Measurements from ENCODE around the gene LTB. TPM values are rescaled to one million over a fixed set of nuclear protein-coding genes. Genes with fewer than 3 reads are reported as not detected.

LTB gene
- total RNA-seq, 1 experiment from 2014 or later, result not detected

DNA sequence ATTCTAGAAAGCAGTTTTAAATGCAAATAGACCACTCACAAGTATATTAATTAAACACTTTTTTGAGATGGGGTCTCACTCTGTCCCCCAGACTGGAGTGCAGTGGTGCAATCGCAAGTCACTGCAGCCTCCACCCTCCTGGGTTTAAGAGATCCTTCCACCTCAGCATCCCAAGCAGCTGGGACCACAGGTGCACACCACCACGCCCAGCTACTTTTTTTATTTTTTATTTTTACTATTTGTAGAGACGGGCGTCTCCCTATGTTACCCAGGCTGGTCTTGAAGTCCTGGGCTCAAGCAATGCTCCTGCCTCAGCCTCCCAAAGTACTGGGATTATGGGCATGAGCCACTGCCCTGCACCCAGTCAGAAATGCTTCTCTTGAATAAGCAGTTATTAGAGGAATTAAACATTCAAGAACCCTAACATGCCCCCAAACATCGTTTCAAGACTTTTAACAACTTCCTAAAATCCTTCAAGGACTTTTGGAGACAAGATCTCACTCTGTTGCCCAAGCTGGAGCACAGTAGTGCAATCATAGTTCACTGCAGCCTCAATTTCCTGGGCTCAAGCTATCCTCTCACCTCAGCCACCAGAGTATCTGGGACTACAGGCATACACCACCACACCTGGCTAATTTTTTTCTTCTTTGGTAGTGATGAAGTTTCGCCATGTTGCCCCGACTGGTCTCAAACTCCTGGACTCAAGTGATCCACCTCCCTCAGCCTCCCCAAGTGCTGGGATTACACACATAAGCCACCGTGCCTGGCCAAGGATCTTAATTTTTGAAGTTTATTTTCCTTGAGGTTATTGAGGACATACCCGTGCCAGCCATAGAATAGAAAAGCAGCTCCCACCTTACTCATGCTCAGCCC lies 50.2 kb downstream of the LTB start:
- DNase-seq (ENCODE audit: low spot score), result no peak

DNA sequence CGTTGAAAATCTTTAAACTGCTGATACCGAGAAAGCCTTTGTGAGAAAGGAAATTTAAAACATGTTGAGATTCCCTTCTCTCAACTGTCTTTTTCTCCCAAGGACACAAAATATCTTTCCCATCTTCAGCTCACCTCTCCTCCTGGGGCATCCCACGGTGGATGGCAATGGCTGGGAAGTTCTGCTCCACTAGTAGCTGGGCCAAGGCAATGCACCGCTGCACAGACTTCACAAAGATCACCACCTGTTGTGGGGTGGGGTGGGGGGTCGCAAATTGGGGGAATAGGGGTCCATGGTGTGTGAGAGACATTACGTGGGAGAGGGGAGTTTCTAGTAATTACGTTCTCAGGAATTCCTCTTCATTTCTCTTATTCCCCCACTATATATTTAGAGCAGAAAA lies 51.1 kb downstream of the LTB start:
- no peak for DNase-seq (ENCODE audit: low spot score)

GRCh38 chr6:31530659-31531058 lies 51.6 kb downstream of the LTB start:
- no peak for DNase-seq (ENCODE audit: low spot score)

Other genes starting within 250 kb of the LTB start
- gene HLA-B, start 225.2 kb downstream of the LTB start, total RNA-seq (2014; rRNA removed; shearing (Covaris generic)), result 512 and 677 TPM in 2 replicates
- gene MICA, start 178.8 kb downstream of the LTB start, total RNA-seq (2014; rRNA removed; shearing (Covaris generic)), result 65.8 and 75.4 TPM in 2 replicates
- gene MICB, start 84.3 kb downstream of the LTB start, total RNA-seq (2014; rRNA removed; shearing (Covaris generic)), result 12.2 and 14.5 TPM in 2 replicates
- gene MCCD1, start 53.5 kb downstream of the LTB start, total RNA-seq (2014; rRNA removed; shearing (Covaris generic)), result not detected in 2 replicates
- 580 and 595 TPM in 2 replicates for gene DDX39B, start 40.4 kb downstream of the LTB start, total RNA-seq (2014; rRNA removed; shearing (Covaris generic))
- gene ATP6V1G2, start 35.8 kb downstream of the LTB start, total RNA-seq (2014; rRNA removed; shearing (Covaris generic)), result 0.60 TPM in 1 of 2 replicates, not detected in the other
- gene NFKBIL1, start 34.8 kb downstream of the LTB start, total RNA-seq (2014; rRNA removed; shearing (Covaris generic)), result 12.9 and 13.6 TPM in 2 replicates
- gene LTA, start 10.1 kb downstream of the LTB start, total RNA-seq (2014; rRNA removed; shearing (Covaris generic)), result not detected in 2 replicates
- not detected in 2 replicates for gene TNF, start 6.9 kb downstream of the LTB start, total RNA-seq (2014; rRNA removed; shearing (Covaris generic))
- gene LST1, start 3.9 kb upstream of the LTB start, total RNA-seq (2014; rRNA removed; shearing (Covaris generic)), result not detected in 2 replicates
- not detected in 2 replicates for gene NCR3, start 10.6 kb upstream of the LTB start, total RNA-seq (2014; rRNA removed; shearing (Covaris generic))
- gene AIF1, start 32.8 kb upstream of the LTB start, total RNA-seq (2014; rRNA removed; shearing (Covaris generic)), result not detected in 2 replicates
- gene PRRC2A, start 38.3 kb upstream of the LTB start, total RNA-seq (2014; rRNA removed; shearing (Covaris generic)), result 26.2 and 36.1 TPM in 2 replicates
- gene BAG6, start 70.2 kb upstream of the LTB start, total RNA-seq (2014; rRNA removed; shearing (Covaris generic)), result 122 and 138 TPM in 2 replicates
- 0.91 and 1.1 TPM in 2 replicates for gene APOM, start 73.5 kb upstream of the LTB start, total RNA-seq (2014; rRNA removed; shearing (Covaris generic))
- gene C6orf47, start 78.4 kb upstream of the LTB start, total RNA-seq (2014; rRNA removed; shearing (Covaris generic)), result 19.3 and 20.8 TPM in 2 replicates
- 13.4 and 15.9 TPM in 2 replicates for gene GPANK1, start 82.6 kb upstream of the LTB start, total RNA-seq (2014; rRNA removed; shearing (Covaris generic))
- gene CSNK2B, start 83.7 kb upstream of the LTB start, total RNA-seq (2014; rRNA removed; shearing (Covaris generic)), result 443 and 553 TPM in 2 replicates
- not detected in 2 replicates for gene LY6G5B, start 87.6 kb upstream of the LTB start, total RNA-seq (2014; rRNA removed; shearing (Covaris generic))
- 0.97 TPM in 1 of 2 replicates, not detected in the other for gene LY6G5C, start 98.6 kb upstream of the LTB start, total RNA-seq (2014; rRNA removed; shearing (Covaris generic))
- gene ABHD16A, start 120.9 kb upstream of the LTB start, total RNA-seq (2014; rRNA removed; shearing (Covaris generic)), result 28.0 and 34.6 TPM in 2 replicates
- gene LY6G6F, start 124.4 kb upstream of the LTB start, total RNA-seq (2014; rRNA removed; shearing (Covaris generic)), result not detected in 2 replicates
- gene LY6G6D, start 132.9 kb upstream of the LTB start, total RNA-seq (2014; rRNA removed; shearing (Covaris generic)), result not detected in 2 replicates
- gene LY6G6C, start 139.3 kb upstream of the LTB start, total RNA-seq (2014; rRNA removed; shearing (Covaris generic)), result not detected in 2 replicates
- not detected in 2 replicates for gene MPIG6B, start 140.9 kb upstream of the LTB start, total RNA-seq (2014; rRNA removed; shearing (Covaris generic))
- gene DDAH2, start 146.9 kb upstream of the LTB start, total RNA-seq (2014; rRNA removed; shearing (Covaris generic)), result 75.2 and 101 TPM in 2 replicates
- 710 and 730 TPM in 2 replicates for gene CLIC1, start 154.1 kb upstream of the LTB start, total RNA-seq (2014; rRNA removed; shearing (Covaris generic))
- 5.3 and 10.8 TPM in 2 replicates for gene MSH5, start 157.6 kb upstream of the LTB start, total RNA-seq (2014; rRNA removed; shearing (Covaris generic))
- 0.21 and 2.8 TPM in 2 replicates for gene SAPCD1, start 180.2 kb upstream of the LTB start, total RNA-seq (2014; rRNA removed; shearing (Covaris generic))
- gene VWA7, start 194.9 kb upstream of the LTB start, total RNA-seq (2014; rRNA removed; shearing (Covaris generic)), result 0.37 and 2.2 TPM in 2 replicates
- gene VARS1, start 213.3 kb upstream of the LTB start, total RNA-seq (2014; rRNA removed; shearing (Covaris generic)), result 37.3 and 37.5 TPM in 2 replicates
- 108 and 123 TPM in 2 replicates for gene LSM2, start 224.5 kb upstream of the LTB start, total RNA-seq (2014; rRNA removed; shearing (Covaris generic))
- gene HSPA1L, start 232.9 kb upstream of the LTB start, total RNA-seq (2014; rRNA removed; shearing (Covaris generic)), result 0.85 and 1.0 TPM in 2 replicates
- gene HSPA1A, start 233.1 kb upstream of the LTB start, total RNA-seq (2014; rRNA removed; shearing (Covaris generic)), result 29.8 and 31.5 TPM in 2 replicates
- gene HSPA1B, start 245.3 kb upstream of the LTB start, total RNA-seq (2014; rRNA removed; shearing (Covaris generic)), result 84.4 and 109 TPM in 2 replicates

Measured in H4 (cell line).